ENCODE measurements around the gene BHLHE23. TPM values are rescaled to one million over a fixed set of nuclear protein-coding genes. Genes with fewer than 3 reads are reported as not detected.

The BHLHE23 gene
- total and polyA plus RNA-seq, 2 donors (not counting 1 experiment from before 2014, with no cell fraction given): not detected

DNA sequence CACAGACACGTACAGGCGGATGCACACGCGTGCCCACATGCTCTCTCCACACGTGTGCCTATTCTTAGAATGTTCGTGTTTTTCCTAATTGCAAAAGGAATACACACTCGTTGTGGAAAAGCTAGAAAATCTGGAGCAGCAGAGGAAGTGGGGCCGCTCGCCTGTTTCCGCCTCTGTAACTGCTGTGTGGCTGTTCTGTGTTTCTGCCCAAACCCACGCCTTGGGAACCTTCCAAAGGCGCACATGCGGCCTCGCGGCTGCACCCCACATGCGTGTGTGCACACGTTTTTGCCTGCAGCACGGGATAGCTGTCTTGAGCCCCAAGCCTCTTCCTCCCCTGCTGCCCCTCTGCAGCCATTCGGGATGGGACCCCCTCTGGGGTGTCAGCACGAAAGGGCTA lies 42.1 kb downstream of the BHLHE23 start:
- no peaks in the 10 kb centered on the region for H3K27me3 ChIP-seq (ENCODE audit: control insufficient read depth, insufficient read depth, low read length)
- H3K27ac ChIP-seq (ENCODE audit: insufficient read depth, low read length): no peak overlapping the region
- H3K9ac ChIP-seq (ENCODE audit: insufficient read depth, low read length): no peak overlapping the region
- no peak overlapping the region for H3K4me3 ChIP-seq (replicated peaks in 1 of 4; ENCODE audit: control extremely low read depth in 1 of 4, insufficient read depth in 1 of 4, low read depth in 3 of 4, low read length in 4 of 4)
- no peak overlapping the region for H2AFZ ChIP-seq (ENCODE audit: low read length)
- no peaks in the 10 kb centered on the region for H3K4me1 ChIP-seq (ENCODE audit: control insufficient read depth, extremely low read depth, insufficient read depth, low read length)
- no peak for TF ChIP-seq EZH2 (IDR thresholded peaks at IDR 0.05; ENCODE audit: low read length, missing control alignments)
- no peak overlapping the region for H3K4me2 ChIP-seq (ENCODE audit: extremely low read depth, insufficient read depth, low read length)
- no peaks in the 10 kb centered on the region for H4K20me1 ChIP-seq (ENCODE audit: control insufficient read depth, extremely low read depth, insufficient read depth, low read length)
- H3K36me3 ChIP-seq (ENCODE audit: control insufficient read depth, insufficient read depth, low read length): no peaks in the 10 kb centered on the region
- no peak for DNase-seq (ENCODE audit: low read depth in 2 of 2)
- no peaks in the 10 kb centered on the region for H3K79me2 ChIP-seq (ENCODE audit: control insufficient read depth, insufficient read depth, low read length)
- H3K9me3 ChIP-seq (ENCODE audit: control insufficient read depth, insufficient read depth, low read depth, low read length): no peaks in the 10 kb centered on the region

DNA sequence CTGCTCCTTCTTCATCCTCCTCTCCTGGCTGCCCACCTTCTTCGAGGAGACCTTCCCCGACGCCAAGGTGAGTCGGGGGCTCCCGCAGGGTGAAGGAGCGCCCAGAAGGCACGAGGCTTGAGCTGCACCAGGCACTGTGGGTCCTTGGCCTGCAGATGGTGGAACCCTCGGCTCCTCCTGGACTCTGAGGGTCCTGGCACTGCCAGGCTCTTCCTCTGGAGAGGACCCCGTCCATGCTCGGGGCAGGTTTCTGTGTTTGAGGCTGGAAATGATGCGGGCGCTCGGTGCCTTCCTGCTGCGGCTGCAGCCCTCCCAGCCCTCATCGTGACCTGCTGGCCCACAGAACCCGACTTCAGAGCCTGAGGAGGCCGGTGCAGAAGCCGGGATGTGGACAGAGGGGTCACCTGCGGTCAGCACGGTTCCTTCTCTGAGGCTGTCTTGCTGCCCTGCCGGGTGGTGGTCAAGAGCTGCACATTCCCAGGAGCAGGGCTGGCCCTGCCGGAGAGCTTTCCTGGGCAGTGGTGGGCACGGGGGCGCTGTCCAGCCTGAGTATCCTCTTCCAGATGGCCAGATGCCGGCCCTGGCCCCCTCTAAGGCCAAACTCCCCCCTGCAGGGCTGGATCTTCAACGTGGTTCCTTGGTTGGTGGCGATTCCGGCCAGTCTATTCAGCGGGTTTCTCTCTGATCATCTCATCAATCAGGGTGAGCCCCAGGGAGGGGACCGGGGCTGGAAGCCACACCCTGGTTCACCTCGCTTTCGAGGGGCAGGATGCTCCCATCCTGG lies 43.0 kb downstream of the BHLHE23 start:
- H3K9ac ChIP-seq (ENCODE audit: insufficient read depth, low read length): no peak overlapping the region
- H3K27ac ChIP-seq (ENCODE audit: insufficient read depth, low read length): no peak overlapping the region
- H3K79me2 ChIP-seq (ENCODE audit: control insufficient read depth, insufficient read depth, low read length): no peaks in the 10 kb centered on the region
- TF ChIP-seq EZH2 (IDR thresholded peaks at IDR 0.05; ENCODE audit: low read length, missing control alignments): no peak
- TF ChIP-seq, protein P1, sequence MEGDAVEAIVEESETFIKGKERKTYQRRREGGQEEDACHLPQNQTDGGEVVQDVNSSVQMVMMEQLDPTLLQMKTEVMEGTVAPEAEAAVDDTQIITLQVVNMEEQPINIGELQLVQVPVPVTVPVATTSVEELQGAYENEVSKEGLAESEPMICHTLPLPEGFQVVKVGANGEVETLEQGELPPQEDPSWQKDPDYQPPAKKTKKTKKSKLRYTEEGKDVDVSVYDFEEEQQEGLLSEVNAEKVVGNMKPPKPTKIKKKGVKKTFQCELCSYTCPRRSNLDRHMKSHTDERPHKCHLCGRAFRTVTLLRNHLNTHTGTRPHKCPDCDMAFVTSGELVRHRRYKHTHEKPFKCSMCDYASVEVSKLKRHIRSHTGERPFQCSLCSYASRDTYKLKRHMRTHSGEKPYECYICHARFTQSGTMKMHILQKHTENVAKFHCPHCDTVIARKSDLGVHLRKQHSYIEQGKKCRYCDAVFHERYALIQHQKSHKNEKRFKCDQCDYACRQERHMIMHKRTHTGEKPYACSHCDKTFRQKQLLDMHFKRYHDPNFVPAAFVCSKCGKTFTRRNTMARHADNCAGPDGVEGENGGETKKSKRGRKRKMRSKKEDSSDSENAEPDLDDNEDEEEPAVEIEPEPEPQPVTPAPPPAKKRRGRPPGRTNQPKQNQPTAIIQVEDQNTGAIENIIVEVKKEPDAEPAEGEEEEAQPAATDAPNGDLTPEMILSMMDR (conservative IDR thresholded peaks at IDR 0.05 in 1 of 2, IDR thresholded peaks at IDR 0.05 in 1 of 2; ENCODE audit: low read depth in 1 of 2, low read length in 2 of 2): no peak
- H3K4me2 ChIP-seq (ENCODE audit: extremely low read depth, insufficient read depth, low read length): no peak overlapping the region
- H3K4me3 ChIP-seq (replicated peaks in 1 of 4; ENCODE audit: control extremely low read depth in 1 of 4, insufficient read depth in 1 of 4, low read depth in 3 of 4, low read length in 4 of 4): no peak overlapping the region
- H3K4me1 ChIP-seq (ENCODE audit: control insufficient read depth, extremely low read depth, insufficient read depth, low read length): no peaks in the 10 kb centered on the region
- no peaks in the 10 kb centered on the region for H3K36me3 ChIP-seq (ENCODE audit: control insufficient read depth, insufficient read depth, low read length)
- H2AFZ ChIP-seq (ENCODE audit: low read length): no peak overlapping the region
- H3K9me3 ChIP-seq (ENCODE audit: control insufficient read depth, insufficient read depth, low read depth, low read length): no peaks in the 10 kb centered on the region
- no peaks in the 10 kb centered on the region for H4K20me1 ChIP-seq (ENCODE audit: control insufficient read depth, extremely low read depth, insufficient read depth, low read length)
- no peak for DNase-seq (ENCODE audit: low read depth in 2 of 2)
- no peaks in the 10 kb centered on the region for H3K27me3 ChIP-seq (ENCODE audit: control insufficient read depth, insufficient read depth, low read length)

DNA sequence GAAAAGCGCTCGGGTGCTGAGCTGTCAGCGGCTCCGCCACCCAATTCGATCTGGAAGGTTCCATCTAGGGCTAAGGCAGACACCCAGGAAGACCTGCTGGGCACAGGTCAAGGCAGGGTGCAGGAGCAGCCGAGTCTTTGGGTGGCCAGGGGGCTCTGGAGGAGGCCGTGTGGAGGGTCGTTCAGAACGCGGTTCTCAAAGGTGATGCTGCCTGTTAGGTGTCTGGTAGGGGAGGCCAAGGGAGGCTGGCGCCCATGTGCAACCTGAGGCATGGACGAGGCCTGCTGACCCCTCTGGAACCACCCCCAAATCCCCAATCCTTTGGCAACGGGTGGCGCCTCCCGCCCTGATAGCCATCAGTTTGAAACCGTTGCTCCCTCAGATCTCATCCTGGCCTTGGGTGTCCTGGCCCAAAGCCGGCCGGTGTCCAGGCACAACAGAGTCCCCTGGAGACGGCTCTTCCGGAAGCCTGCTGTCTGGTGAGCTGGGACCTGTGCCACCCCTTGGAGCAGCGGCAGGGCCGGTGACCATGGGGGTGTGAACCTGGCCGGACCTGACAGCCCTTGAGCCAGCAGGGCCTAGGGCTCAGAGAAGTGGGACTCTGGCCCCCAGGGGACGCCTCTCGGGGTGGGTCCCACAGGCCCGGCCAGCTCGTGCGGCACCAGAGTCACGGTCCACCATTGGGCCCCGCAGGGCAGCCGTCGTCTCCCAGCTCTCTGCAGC lies 43.7 kb downstream of the BHLHE23 start:
- no peaks in the 10 kb centered on the region for H3K9me3 ChIP-seq (ENCODE audit: control insufficient read depth, insufficient read depth, low read depth, low read length)
- H3K27me3 ChIP-seq (ENCODE audit: control insufficient read depth, insufficient read depth, low read length): no peaks in the 10 kb centered on the region
- H3K4me2 ChIP-seq (ENCODE audit: extremely low read depth, insufficient read depth, low read length): no peak overlapping the region
- no peak overlapping the region for H3K27ac ChIP-seq (ENCODE audit: insufficient read depth, low read length)
- TF ChIP-seq, protein P1 (conservative IDR thresholded peaks at IDR 0.05 in 1 of 2, IDR thresholded peaks at IDR 0.05 in 1 of 2; ENCODE audit: low read depth in 1 of 2, low read length in 2 of 2): no peak
- no peak for TF ChIP-seq EZH2 (IDR thresholded peaks at IDR 0.05; ENCODE audit: low read length, missing control alignments)
- no peaks in the 10 kb centered on the region for H3K4me1 ChIP-seq (ENCODE audit: control insufficient read depth, extremely low read depth, insufficient read depth, low read length)
- H3K79me2 ChIP-seq (ENCODE audit: control insufficient read depth, insufficient read depth, low read length): no peaks in the 10 kb centered on the region
- no peak overlapping the region for H3K4me3 ChIP-seq (replicated peaks in 1 of 4; ENCODE audit: control extremely low read depth in 1 of 4, insufficient read depth in 1 of 4, low read depth in 3 of 4, low read length in 4 of 4)
- no peaks in the 10 kb centered on the region for H3K36me3 ChIP-seq (ENCODE audit: control insufficient read depth, insufficient read depth, low read length)
- DNase-seq (ENCODE audit: low read depth in 2 of 2): no peak
- no peaks in the 10 kb centered on the region for H4K20me1 ChIP-seq (ENCODE audit: control insufficient read depth, extremely low read depth, insufficient read depth, low read length)
- no peak overlapping the region for H3K9ac ChIP-seq (ENCODE audit: insufficient read depth, low read length)
- H2AFZ ChIP-seq (ENCODE audit: low read length): no peak overlapping the region
